22Rv1 (cell line): ENCODE data around the gene PGGT1B.

Experiments used
- ZFX ChIP-seq: fragments of 450-650 bp; IDR thresholded peaks from 2 replicates; pipeline ENCODE4 v1.6.1; 2017; ENCODE audit warnings: antibody characterized with exemption, borderline replicate concordance
- TF ChIP-seq, protein P1 (sequence below): fragments of 450-650 bp; IDR thresholded peaks from 2 replicates; pipeline ENCODE4 v1.5.1; 2017; ENCODE audit warnings: mild to moderate bottlenecking

DNA sequence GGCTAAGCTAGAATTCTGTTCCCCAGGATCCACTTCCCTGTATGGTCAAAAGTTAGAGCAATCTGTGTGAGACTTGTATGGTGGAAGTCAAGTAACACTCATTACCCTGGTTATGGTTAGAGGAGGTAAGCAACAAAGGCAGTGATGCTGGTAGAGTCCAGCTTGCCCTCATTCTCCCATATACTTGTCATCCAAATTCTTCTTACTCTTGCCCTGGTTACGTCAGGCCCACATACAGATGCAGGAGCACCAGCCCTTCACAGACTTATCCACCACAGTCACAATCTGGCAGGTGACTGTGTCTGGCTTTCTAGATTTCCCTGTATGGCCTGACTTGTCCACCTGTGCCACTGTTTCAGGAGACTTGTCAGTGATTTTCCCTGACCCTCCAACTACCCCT is 35.4 kb downstream of the PGGT1B start:
- TF ChIP-seq, protein P1, sequence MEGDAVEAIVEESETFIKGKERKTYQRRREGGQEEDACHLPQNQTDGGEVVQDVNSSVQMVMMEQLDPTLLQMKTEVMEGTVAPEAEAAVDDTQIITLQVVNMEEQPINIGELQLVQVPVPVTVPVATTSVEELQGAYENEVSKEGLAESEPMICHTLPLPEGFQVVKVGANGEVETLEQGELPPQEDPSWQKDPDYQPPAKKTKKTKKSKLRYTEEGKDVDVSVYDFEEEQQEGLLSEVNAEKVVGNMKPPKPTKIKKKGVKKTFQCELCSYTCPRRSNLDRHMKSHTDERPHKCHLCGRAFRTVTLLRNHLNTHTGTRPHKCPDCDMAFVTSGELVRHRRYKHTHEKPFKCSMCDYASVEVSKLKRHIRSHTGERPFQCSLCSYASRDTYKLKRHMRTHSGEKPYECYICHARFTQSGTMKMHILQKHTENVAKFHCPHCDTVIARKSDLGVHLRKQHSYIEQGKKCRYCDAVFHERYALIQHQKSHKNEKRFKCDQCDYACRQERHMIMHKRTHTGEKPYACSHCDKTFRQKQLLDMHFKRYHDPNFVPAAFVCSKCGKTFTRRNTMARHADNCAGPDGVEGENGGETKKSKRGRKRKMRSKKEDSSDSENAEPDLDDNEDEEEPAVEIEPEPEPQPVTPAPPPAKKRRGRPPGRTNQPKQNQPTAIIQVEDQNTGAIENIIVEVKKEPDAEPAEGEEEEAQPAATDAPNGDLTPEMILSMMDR = no peak
- no peak for TF ChIP-seq ZFX
